Tongue (tissue), 2 donors: ENCODE results near the gene BCL11A. TPM values are rescaled to one million over a fixed set of nuclear protein-coding genes. Genes with fewer than 3 reads are reported as not detected.

Experiments
- DNase-seq: peaks from one replicate; pipeline ENCODE4 v3.0.0-alpha.2; 2015
- total RNA-seq: library from RNA; depleted of rRNA; stranded (reverse); fragments of >200 nt; gene quantifications from one replicate; pipeline ENCODE4 v1.2.3, GENCODE V29; 2014

Gene BCL11A
- total RNA-seq, 1 donor from 2014 or later: 19.9 TPM

DNA sequence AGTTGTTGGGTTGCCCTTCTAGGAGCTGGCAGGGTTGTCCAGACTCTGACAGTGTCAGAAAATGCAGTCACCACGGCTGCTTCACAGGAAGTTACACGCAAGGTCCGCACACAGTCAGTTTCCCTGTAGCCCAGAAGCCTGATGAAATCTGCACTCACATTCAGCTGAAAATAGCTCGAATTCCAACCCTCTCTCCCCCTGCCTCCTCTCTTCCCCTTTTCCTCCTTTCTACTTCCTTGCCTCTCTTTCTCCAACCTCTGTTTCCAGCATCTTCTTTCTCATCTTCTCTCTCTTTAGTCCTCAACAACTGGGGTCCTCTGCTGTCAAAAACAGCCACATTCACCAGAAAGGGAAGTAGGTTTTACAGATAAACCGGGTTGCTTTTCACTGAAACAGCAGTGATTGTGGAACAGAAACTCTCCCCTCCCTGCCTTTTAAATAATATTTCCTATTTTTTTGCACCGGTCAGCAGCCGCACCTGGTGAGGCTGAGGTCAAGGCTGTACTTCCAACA lies 69.3 kb downstream of the BCL11A start:
- no peak for DNase-seq

DNA sequence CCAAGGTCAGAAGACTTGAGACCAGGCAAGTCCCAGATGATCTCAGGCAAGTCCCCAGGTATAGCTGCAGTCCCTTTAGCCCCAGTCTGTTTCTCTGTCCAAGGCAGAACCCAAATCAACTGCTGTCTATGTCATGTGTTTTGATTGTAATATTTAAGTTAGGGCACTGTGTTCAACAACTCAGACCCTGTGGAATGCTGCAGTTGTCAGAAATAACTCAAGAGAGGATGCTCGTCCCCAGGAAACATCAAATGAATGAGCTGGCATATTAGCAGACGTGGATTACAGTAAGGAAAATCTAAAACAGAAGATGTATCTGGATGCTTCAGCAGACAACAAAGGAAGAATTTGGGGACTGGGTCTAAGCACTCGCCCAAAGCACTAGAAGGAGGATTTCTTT lies 70.1 kb downstream of the BCL11A start:
- no peak for DNase-seq

DNA sequence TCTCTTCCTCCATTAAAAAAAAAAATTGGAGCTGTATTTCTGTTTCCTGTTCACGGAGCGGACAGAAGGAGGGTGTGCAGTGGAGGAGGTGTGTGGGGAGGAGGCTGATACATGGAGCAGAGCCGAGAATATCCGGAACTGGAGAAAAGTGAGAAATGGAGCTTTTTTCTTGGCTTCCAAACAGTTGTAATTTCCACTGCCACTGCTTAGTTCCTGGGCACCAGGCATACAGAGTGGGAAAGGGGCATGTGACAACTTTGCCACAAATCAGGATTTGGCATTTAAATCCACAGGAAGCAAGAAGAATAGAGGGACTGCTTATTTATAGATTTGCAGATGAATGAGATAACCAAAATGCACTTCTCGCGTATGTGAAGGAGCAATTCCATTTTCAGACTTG lies 71.2 kb downstream of the BCL11A start:
- DNase-seq: no peak

DNA sequence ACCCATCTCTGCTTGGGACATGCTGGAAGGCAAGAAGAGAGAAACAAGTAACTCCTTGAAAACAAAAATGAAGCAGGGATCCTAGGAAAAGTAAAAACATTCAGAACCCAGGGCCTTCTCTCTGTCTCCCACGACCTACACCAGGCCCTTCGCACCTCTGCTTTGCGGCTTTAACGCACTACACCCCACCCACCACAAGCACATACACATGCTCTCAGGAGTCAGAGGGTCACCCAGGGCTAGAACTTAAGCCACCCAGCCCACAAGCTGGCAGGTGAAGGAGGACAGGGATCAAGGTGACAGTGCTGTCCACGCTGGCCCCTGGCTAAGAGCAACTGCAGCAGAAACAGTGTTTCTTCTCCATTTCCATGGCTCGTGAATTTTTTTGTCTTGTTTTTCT lies 72.2 kb downstream of the BCL11A start:
- no peak for DNase-seq

DNA sequence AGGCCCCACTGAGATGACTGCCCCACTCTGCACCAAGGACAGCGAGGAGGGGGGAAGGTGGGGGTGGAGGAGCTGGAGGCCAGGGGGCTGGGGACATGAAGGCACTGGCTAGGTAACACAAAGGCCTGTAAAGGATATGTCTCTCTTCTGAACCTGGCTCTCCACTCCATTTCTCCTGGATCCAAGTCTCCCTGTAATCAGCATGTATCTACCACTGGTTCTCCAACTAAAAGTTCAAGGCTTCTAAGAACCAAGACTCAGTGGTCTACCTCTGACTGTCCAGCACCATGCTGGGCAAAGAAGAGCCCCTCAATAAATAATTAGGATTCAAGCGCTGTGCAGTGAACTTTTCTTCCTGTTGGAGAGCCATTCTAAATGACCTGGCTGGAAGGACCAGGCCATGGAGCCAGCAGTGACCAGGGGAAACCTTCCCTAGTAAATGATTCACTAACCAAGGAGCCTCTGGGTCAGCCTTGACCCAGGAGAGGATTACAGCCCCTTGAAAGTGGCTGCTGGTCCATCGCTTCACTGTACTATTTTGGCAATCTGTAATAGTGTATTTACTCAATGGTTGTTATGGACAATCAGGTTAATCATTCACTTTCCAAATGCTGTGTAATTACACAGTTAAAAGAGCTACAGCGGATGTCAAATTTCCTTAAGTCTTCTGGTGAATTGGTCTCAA lies 73.2 kb downstream of the BCL11A start:
- DNase-seq: no peak

DNA sequence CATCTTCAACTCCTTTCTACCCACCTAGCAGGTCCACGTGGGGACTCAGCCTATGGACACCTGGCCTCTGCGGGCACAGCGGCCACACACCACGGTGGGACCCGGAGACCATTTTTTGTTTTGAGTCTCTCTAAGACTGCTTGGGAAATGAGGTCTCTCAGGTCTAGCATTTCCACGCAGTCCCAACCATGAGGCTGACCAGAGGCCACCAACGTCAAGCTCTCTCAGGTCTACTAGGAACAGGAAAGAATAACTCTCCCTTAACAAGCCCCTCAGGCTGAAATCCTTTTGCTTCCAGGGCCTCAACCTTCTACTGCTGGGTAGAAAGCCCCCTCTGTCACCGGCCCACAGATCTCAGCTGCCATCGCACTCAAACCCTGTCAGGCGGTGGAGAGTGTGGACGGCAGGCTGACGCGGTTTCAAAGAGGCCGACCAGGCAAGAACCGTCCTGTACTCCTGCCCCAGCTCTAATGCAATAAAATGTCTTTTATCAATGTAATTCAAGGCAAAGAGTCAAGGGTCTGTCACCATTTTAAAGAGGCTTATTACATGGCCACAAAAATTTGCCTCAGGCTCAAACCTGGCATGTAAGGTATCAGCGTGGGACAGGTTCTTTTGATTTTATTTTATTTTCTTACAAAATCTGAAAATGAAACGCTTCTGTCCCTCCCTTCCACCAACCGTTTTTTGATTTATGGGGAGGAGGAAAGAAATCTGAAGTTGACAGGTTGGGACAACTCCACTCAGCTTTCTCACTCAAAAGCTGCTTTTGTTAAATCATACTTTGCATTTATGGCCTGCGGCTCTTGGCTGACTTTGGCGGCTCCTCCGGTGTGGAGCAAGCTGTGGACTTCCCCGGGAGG lies 74.0 kb downstream of the BCL11A start:
- peak; percentile 52 for DNase-seq

DNA sequence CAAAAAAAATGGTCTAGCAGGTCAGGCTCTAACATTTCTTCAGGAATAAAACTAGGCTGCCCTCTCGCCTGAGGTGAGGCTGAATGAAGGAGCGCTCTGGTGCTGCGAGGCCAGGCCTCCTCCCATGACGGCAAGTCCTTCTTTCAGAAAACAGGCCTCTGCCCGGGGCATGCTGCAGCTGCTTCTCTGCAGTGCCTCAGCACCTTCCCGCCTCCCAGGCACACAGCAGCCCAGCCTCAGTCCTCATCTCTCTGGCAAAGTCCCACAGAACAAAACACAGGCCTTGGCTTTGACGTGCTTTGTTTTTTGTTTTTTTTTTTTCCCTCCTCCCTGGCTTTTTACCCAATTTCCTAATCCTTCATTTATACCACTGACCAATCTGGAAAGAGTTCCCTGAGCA lies 74.8 kb downstream of the BCL11A start:
- DNase-seq: peak; percentile 65

DNA sequence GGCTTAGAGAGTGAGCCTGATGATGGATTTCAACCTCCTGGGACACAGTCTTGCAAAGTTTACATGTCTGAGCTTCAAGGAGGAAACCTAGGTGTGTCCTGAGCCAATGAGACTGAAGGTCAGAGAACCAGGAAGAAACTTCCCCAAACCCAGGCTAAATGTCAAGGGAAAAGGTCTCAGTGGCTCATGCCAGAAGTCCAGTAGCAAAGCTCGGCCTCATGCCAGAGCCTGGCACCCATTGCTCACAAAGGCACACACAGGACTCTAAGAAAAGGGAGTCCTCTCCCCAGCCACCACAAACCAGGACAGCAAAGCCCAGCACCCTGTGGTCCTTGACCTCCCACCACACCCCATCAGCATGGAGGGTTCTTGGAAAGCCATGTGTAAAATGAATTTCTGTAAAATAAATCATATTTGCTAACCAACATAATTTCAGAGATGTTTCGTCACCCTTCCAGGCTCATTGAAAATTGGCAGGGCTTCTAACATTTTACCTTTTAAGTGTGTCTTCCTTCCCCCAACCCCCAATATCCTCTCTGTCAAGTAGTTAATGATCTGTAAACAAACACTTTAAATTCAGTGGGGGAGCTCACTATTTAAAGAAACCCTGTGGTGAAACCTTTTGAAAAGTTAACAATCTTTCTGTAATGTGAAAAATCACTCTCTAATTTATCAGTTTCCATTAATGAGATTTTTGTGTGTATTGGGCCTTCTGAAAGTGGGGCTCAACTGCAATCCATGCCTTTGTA lies 77.1 kb downstream of the BCL11A start:
- no peak for DNase-seq

DNA sequence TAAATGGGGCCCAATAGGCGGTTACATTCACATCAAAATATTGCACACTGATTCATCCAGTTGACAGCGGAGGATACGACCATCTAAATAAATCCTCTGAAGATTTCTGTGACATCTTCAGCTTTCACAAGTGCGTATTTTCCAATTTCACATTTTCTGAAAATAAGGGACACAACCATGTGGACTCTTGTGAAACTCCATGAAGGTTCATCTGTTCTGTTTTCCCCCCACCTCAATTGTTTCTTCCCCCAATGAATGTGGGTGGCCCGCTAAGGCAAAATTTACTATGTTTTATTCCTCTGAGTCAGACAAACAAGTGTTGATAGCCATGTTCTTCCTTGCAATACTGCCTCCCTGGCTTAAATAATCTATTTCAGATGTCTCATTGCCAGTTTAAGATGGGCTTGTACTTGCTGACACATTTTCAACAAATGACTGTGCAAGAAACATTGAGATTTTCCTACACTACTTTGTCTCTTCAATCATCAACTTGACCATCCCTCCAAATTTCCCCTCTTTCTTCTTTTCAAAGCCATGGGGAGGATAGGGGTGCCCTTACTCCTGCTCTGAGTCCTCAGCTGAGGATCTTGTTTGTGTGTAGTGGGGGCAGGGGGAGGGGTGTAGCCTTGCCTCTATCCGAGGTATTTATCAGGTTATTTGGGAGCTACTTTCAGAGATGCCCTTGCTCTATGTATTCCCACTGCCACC lies 78.2 kb downstream of the BCL11A start:
- DNase-seq: no peak

DNA sequence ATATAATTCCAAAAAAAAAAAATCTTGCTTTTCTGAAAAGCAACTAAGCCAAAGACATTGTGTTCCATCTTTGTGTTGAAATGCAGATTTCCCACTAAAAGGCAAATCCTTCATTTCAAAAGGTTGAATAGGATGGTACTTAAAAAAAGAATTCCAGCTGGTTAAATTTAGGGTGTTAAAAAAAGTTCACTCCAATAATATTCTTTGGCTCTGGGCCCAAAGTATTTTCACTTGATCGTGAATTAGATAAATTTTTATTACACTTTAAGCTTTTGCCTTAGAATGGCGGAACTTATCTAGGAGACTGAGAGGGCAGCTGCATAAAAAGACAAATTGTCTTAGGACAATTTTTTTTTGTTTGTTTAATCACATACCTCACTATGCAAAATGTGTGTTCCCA lies 79.2 kb downstream of the BCL11A start:
- no peak for DNase-seq

DNA sequence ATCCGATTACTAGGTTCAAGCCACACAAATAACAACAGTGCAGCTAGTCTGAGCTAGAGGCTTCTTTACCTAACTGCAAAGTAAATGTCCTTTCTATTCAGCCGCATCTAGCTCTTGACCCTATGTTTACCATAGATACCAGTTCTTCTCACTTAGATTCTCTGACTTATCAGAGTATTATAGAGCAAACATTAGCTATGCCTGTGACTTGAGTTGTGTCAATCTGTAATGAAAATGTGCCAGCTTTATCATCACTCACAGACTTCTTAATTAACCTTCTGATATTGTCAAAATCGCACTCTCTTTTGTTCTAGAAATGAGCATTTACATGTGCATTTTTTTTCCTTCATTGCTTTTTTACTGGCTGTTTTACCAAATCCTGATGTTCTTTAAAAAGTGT lies 79.9 kb downstream of the BCL11A start:
- DNase-seq: no peak

DNA sequence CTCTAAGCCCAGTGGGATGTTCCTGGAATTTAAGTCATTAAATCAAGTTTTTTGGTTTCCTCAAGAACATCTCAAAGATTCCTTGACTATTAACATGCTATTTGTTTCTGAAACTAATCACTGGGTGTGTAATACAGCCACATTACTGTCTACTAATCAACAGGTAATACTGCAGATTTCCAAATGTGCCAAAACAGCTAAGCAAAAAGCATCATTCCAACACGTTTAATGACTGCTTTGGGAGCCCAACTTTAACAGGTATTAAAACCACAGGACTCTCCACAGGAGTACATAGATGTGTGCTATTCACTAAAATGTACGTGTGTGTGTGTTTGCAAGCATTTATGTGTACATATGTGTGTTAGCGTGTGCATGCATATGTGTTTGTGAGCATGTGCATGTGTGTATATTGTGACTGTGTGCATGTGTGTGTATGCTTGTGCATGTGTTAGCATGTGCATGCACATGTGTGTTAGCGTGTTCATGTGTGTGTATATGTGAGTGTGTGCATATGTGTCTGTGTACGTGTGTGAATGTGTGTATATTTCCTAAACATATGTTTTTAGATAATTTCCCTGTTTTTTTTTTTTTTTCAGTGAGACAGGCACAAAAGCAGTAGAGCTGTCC lies 80.7 kb downstream of the BCL11A start:
- no peak for DNase-seq

DNA sequence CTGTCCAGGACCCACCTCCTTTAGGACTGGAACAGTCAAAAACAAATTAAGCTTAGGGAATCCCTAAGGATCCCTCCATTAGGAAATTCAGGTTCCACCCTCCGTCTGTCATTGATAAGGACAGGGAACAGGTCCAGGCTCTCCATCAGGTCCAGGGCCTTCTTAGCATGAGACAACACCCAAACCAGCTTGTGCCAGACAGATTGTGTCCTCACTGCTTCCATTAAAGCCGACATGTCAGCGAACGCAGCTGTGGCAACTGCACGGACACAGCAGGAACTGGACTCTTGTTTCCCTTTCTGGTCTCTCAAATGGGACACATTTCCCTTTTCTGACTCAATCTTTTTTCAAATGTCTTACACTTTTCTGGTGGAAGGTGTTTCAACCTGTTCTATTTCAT lies 81.4 kb downstream of the BCL11A start:
- no peak for DNase-seq

DNA sequence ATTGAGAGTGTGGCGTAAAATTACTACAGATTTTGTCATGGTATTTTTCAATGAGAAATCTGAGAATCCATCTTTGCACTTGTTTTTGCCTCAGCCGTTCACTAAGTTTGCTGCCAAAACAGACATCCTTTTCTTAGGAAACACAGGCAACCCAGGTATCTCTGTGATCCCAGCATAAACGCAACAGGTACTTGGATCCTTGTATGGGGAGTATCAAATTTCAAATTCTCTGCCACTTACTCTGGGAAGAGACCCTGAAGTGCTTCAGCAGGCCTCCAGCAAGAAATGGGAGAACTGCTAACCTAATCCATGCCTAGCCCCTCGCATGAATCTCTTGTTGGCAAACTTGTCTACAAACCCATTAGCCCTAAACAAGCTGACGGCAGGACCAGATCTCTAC lies 83.1 kb downstream of the BCL11A start:
- DNase-seq: no peak

DNA sequence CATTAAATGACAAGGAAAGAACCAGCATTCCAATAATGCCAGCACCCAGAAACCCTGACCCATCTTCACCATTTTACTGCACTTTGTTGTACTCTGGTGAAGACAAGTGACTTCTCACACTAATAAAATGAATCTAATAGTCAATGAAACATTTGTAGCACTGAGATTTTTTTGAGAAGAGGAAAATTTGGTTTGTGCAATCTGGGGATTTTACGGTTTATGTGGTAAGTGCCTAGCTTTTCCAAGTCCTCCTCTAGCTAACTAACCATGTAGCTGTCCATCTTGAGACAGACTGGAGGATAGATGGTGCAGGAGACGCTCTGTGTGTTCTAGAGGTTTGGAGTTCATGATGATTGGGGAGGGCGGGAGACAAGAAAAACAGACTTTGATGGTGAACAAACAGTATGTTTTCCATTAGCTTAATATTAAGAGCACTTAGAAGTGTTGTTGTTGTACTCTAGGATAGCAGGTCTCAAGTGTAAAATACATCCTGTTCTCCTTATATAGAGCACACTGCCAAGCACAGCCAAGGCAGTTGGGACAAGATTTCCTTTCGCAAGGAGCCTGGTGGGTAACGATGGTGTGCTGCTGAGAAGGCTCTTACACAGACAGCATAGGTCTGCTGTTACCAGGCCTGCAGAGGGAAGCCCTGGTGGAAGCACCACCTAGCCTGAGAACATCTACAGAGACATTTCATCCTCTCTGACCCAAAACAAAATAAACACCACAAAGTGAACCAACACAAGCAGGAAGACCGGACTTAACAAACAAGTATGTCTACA lies 83.7 kb downstream of the BCL11A start:
- no peak for DNase-seq

DNA sequence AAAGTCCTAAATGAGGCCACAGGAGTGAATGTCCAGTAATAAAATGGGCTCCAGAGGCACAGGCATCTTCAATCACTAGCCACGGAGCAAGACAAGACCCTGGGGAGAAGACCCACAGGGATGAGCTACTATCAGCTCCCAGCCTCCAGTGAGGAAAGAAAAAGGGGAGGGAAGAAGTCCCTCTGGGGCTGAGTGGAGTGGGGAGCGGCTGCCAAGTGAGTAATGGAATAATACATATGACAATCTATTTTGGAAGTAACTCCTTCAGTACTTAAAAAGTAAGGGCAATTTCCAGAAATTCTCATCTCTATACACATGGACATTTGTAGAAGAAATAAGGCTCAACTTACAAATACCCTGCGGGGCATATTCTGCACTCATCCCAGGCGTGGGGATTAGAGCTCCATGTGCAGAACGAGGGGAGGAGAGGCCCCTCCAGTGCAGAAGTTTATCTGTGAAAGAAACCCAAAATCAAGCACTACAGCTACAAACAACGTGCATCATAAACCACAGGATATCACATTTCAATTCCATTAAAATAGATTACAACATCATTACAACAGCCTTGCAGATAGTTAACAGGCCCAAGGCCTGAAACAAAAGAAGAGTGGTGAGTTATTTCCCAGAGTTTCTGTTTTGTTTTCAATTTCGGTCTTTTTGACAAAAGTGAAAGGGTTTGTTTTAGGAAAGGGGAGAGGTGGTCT lies 84.9 kb downstream of the BCL11A start:
- DNase-seq: no peak

DNA sequence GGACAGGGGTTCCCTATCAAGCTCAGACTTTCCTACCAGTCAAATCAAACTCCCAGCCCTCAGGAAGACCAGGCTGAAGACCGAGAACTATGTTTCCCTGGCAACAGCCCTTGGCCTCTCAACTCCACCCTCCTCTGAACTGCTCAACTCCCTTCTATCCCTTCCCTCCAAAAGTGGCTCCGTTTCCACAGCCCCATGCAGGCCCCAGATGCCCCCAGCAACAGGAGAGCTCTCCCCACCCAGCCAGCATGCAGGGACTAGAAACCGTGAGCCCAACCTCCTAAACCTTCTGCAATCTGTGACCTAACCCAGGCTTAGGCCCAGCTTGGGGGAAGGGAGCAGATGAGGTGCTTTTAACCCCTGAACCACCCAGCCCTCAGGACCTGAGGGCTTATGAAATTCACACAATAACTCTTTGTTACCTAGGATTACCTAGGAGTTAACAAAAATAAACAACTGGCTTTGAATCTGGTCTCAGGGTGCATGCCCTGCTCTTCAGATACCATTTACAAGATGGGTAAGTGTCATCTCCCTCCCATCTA lies 87.2 kb downstream of the BCL11A start:
- DNase-seq: no peak

DNA sequence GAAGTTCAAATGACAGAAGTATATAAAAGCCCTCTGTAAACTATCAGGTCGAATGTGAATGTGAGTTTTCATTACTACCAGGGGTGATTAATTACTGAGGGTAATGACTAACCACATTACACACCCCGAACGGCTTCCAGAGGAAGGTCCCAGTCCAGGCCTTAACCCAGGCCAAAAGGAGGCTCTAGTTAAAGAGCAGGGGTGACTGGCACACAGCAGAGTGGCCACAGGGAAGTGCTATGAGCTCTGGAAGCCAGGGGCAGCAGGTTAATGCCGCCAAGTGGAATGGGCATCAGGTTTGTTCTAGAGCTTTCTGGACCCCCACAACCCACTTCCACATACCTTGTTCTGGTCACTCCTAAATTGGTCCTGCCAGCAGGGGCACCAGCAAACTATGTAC lies 87.7 kb downstream of the BCL11A start:
- DNase-seq: no peak

DNA sequence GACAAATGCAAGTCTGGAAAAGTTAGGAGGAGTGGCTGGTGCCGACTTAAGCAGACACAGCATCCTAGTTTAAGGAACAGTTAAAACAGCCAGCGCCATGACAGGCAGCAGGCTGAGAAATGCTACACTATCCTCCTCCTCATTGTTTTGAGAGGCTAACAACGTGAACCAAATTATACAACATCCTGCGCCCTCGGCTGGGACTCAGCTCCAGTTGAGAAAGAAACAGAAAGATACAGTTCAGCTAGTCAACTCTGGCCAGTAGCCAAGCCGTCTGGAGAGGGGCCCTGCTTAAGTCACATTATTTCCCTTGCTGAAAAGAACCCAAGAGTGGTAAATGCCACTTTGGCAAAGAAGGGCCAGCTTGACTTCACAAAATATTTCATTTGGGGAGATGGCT lies 90.2 kb downstream of the BCL11A start:
- DNase-seq: peak; percentile 77
